Measurements from ENCODE around the gene LIPC.

The LIPC gene

GRCh38 chr15:58406811-58407210, 25.0 kb upstream of the LIPC start:
- no peak for DNase-seq (ENCODE audit: low read depth)

GRCh38 chr15:58407236-58407775, 24.5 kb upstream of the LIPC start:
- DNase-seq (ENCODE audit: low read depth) = no peak

- no peak for DNase-seq (ENCODE audit: low read depth)
Measured at GRCh38 chr15:58407778-58408177, 24.0 kb upstream of the LIPC start.

- no peak for DNase-seq (ENCODE audit: low read depth)
Measured at GRCh38 chr15:58409861-58410260, 21.9 kb upstream of the LIPC start.

- DNase-seq (ENCODE audit: low read depth) = peak; percentile 4
Measured at GRCh38 chr15:58410353-58410752, 21.4 kb upstream of the LIPC start.

GRCh38 chr15:58413253-58413652, 18.5 kb upstream of the LIPC start:
- DNase-seq (ENCODE audit: low read depth) = no peak

- DNase-seq (ENCODE audit: low read depth) = no peak
Measured at GRCh38 chr15:58415636-58416035, 16.2 kb upstream of the LIPC start.

GRCh38 chr15:58416963-58417362, 14.8 kb upstream of the LIPC start:
- DNase-seq (ENCODE audit: low read depth) = no peak

GRCh38 chr15:58418135-58418534, 13.7 kb upstream of the LIPC start:
- no peak for DNase-seq (ENCODE audit: low read depth)

GRCh38 chr15:58419803-58420524, 11.8 kb upstream of the LIPC start:
- DNase-seq (ENCODE audit: low read depth) = no peak

- no peak for DNase-seq (ENCODE audit: low read depth)
Measured at GRCh38 chr15:58420579-58421043, 11.2 kb upstream of the LIPC start.

GRCh38 chr15:58423205-58423604, 8.6 kb upstream of the LIPC start:
- DNase-seq (ENCODE audit: low read depth) = no peak

- DNase-seq (ENCODE audit: low read depth) = no peak
Measured at GRCh38 chr15:58423831-58424608, 7.8 kb upstream of the LIPC start.

- no peak for DNase-seq (ENCODE audit: low read depth)
Measured at GRCh38 chr15:58424722-58425121, 7.1 kb upstream of the LIPC start.

GRCh38 chr15:58425185-58425584, 6.6 kb upstream of the LIPC start:
- no peak for DNase-seq (ENCODE audit: low read depth)

GRCh38 chr15:58425834-58426233, 6.0 kb upstream of the LIPC start:
- DNase-seq (ENCODE audit: low read depth) = no peak

- no peak for DNase-seq (ENCODE audit: low read depth)
Measured at GRCh38 chr15:58426501-58426900, 5.3 kb upstream of the LIPC start.

GRCh38 chr15:58427987-58428386, 3.8 kb upstream of the LIPC start:
- DNase-seq (ENCODE audit: low read depth) = no peak

GRCh38 chr15:58430224-58430787, 1.5 kb upstream of the LIPC start:
- no peak for DNase-seq (ENCODE audit: low read depth)

- no peak for DNase-seq (ENCODE audit: low read depth)
Measured at GRCh38 chr15:58432401-58432800, 610 bp downstream of the LIPC start.

GRCh38 chr15:58433597-58434333, 2.0 kb downstream of the LIPC start:
- DNase-seq (ENCODE audit: low read depth) = no peak

GRCh38 chr15:58434334-58434875, 2.6 kb downstream of the LIPC start:
- no peak for DNase-seq (ENCODE audit: low read depth)
